ENCODE data around the gene FAS. TPM values are rescaled to one million over a fixed set of nuclear protein-coding genes. Genes with fewer than 3 reads are reported as not detected.

Gene FAS
- total and polyA plus RNA-seq, 9 of the 15 experiments (the other 6 are each of a cell fraction or from before 2014, with no cell fraction given) = 0.08 to 0.62 (median 0.37) TPM

DNA sequence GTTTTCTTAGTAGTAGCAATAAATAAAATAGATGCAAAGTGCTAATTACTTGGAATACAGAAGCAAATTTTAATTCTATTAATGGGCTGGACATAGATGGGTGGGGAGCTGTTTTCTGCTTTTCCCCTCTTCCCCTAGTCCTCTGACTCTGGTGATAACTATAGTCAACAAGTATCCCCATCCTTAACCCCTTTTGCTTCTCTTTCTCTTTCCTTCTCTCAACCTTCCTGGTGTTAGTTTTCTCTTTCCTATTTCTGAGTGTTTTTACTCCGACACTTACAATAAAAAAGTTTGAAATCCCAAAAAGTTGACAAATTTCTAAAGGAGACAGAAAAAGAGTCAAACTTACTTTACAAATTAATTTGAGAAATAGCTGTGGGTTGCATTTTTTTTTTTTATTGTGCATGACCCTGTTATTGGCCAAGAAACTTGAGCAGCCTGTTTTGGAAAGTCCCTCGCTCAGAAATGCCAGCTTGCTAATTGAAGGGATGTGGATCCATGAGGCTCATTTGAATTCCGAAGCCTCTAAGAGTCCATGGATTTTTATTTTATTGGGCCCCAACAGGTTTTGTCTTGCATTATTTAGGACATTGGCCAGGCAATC is 2.4 kb downstream of the FAS start:
- no peak overlapping the region for H3K27ac ChIP-seq (ENCODE audit: extremely low read depth, low read depth, low read length)
- no peak for FAIRE-seq
- TF ChIP-seq KAT2B (IDR thresholded peaks at IDR 0.05; ENCODE audit: low read depth, low read length) = no peak
- TF ChIP-seq CHCHD3 (CRISPR knock-in tag; IDR thresholded peaks at IDR 0.05) = no peak
- no peak for TF ChIP-seq ZNF778 (CRISPR knock-in tag; IDR thresholded peaks at IDR 0.05)
- no peak for TF ChIP-seq OTX1 (CRISPR knock-in tag; IDR thresholded peaks at IDR 0.05)
- TF ChIP-seq, protein P1, sequence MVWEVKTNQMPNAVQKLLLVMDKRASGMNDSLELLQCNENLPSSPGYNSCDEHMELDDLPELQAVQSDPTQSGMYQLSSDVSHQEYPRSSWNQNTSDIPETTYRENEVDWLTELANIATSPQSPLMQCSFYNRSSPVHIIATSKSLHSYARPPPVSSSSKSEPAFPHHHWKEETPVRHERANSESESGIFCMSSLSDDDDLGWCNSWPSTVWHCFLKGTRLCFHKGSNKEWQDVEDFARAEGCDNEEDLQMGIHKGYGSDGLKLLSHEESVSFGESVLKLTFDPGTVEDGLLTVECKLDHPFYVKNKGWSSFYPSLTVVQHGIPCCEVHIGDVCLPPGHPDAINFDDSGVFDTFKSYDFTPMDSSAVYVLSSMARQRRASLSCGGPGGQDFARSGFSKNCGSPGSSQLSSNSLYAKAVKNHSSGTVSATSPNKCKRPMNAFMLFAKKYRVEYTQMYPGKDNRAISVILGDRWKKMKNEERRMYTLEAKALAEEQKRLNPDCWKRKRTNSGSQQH (CRISPR knock-in tag; IDR thresholded peaks at IDR 0.05) = no peak
- TF ChIP-seq HLTF (IDR thresholded peaks at IDR 0.05) = no peak
- TF ChIP-seq, protein P2, sequence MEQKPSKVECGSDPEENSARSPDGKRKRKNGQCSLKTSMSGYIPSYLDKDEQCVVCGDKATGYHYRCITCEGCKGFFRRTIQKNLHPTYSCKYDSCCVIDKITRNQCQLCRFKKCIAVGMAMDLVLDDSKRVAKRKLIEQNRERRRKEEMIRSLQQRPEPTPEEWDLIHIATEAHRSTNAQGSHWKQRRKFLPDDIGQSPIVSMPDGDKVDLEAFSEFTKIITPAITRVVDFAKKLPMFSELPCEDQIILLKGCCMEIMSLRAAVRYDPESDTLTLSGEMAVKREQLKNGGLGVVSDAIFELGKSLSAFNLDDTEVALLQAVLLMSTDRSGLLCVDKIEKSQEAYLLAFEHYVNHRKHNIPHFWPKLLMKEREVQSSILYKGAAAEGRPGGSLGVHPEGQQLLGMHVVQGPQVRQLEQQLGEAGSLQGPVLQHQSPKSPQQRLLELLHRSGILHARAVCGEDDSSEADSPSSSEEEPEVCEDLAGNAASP (IDR thresholded peaks at IDR 0.05) = no peak
- TF ChIP-seq, protein P3, sequence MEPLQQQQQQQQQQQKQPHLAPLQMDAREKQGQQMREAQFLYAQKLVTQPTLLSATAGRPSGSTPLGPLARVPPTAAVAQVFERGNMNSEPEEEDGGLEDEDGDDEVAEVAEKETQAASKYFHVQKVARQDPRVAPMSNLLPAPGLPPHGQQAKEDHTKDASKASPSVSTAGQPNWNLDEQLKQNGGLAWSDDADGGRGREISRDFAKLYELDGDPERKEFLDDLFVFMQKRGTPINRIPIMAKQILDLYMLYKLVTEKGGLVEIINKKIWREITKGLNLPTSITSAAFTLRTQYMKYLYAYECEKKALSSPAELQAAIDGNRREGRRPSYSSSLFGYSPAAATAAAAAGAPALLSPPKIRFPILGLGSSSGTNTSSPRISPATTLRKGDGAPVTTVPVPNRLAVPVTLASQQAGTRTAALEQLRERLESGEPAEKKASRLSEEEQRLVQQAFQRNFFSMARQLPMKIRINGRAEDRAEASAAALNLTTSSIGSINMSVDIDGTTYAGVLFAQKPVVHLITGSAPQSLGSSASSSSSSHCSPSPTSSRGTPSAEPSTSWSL (CRISPR knock-in tag; IDR thresholded peaks at IDR 0.05; ENCODE audit: borderline replicate concordance) = no peak
- TF ChIP-seq, protein P4, sequence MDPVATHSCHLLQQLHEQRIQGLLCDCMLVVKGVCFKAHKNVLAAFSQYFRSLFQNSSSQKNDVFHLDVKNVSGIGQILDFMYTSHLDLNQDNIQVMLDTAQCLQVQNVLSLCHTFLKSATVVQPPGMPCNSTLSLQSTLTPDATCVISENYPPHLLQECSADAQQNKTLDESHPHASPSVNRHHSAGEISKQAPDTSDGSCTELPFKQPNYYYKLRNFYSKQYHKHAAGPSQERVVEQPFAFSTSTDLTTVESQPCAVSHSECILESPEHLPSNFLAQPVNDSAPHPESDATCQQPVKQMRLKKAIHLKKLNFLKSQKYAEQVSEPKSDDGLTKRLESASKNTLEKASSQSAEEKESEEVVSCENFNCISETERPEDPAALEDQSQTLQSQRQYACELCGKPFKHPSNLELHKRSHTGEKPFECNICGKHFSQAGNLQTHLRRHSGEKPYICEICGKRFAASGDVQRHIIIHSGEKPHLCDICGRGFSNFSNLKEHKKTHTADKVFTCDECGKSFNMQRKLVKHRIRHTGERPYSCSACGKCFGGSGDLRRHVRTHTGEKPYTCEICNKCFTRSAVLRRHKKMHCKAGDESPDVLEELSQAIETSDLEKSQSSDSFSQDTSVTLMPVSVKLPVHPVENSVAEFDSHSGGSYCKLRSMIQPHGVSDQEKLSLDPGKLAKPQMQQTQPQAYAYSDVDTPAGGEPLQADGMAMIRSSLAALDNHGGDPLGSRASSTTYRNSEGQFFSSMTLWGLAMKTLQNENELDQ (CRISPR knock-in tag; IDR thresholded peaks at IDR 0.05; ENCODE audit: borderline replicate concordance) = no peak
- TF ChIP-seq CEBPB (tag; IDR thresholded peaks at IDR 0.05) = no peak
- TF ChIP-seq, protein P5, sequence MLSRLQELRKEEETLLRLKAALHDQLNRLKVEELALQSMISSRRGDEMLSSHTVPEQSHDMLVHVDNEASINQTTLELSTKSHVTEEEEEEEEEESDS (CRISPR knock-in tag; IDR thresholded peaks at IDR 0.05) = no peak
- TF ChIP-seq SETDB1 (IDR thresholded peaks at IDR 0.05; ENCODE audit: low read length) = no peak
- no peak for TF ChIP-seq TEAD4 (IDR thresholded peaks at IDR 0.05; ENCODE audit: low read length)
- TF ChIP-seq TEAD4 (CRISPR knock-in tag; IDR thresholded peaks at IDR 0.05; ENCODE audit: borderline replicate concordance) = no peak
- TF ChIP-seq WHSC1 (IDR thresholded peaks at IDR 0.05; ENCODE audit: low read length) = no peak

More for the DNA sequence above, 2.4 kb downstream of the FAS start:
- Histone ChIP-seq H3K36me3 (ENCODE audit: control insufficient read depth, insufficient read depth, low read length) (no peaks in the 10 kb centered on the region), H2AFZ (ENCODE audit: low read depth, low read length) (no peak overlapping the region), H3K4me2 (ENCODE audit: insufficient read depth, low read length) (no peak overlapping the region), H3K9ac (ENCODE audit: insufficient read depth in 1 of 2, low read depth in 2 of 2, low read length in 2 of 2) (no peak overlapping the region), H3K27me3 (ENCODE audit: control insufficient read depth in 2 of 2, insufficient read depth in 2 of 2, low read length in 2 of 2) (peaks cover 0 to 9% of the 10 kb centered on the region in 2 experiments; a peak in 1 of 5 replicates), H3K4me1 (replicated peaks in 1 of 2; ENCODE audit: control insufficient read depth in 2 of 2, insufficient read depth in 2 of 2, low read length in 2 of 2) (peaks cover 0 to 11% of the 10 kb centered on the region in 2 experiments; a peak in 2 of 5 replicates), H3K9me1 (ENCODE audit: control insufficient read depth, insufficient read depth, low read length) (no peaks in the 10 kb centered on the region), H3K9me3 (replicated peaks; ENCODE audit: control insufficient read depth, insufficient read depth, low read depth, low read length) (no peaks in the 10 kb centered on the region), H4K20me1 (replicated peaks; ENCODE audit: control insufficient read depth, insufficient read depth, low read length) (no peaks in the 10 kb centered on the region), H3K79me2 (ENCODE audit: control insufficient read depth, insufficient read depth, low read length) (no peaks in the 10 kb centered on the region), H3K4me3 (no peak overlapping the region)
- ChIA-PET POLR2A (interaction anchor here (1.1 kb wide), 1 partner anchor 17 kb away, joined by 4 read pairs; no protein-coding TSS in a partner anchor), CTCF (ENCODE audit: low intra/inter-chr PET ratio) (no interaction called here)
- DNase-seq (ENCODE audit: extremely low read depth in 1 of 4, low spot score in 3 of 4) (no peak), ATAC-seq (no peak)
- in situ Hi-C loops (cut with MboI) = no loop called here
- 0% methylated on average over 3 of the region's 3 CpGs for WGBS (ENCODE audit: insufficient coverage, low coverage, missing lambda C conversion rate)
- intact Hi-C loops (cut with micrococcal nuclease) = no loop called here
- BruUV-seq (replicated peaks) = no TSS peak

All from K562 (cell line).